Kasumi-1 (cell line): ENCODE data around the gene ELK3.

Source experiments
- DNase-seq, 2 experiments: peaks; one replicate each; lab custom pipeline; 2025; lab: John Stamatoyannopoulos, UW

Gene ELK3

DNA sequence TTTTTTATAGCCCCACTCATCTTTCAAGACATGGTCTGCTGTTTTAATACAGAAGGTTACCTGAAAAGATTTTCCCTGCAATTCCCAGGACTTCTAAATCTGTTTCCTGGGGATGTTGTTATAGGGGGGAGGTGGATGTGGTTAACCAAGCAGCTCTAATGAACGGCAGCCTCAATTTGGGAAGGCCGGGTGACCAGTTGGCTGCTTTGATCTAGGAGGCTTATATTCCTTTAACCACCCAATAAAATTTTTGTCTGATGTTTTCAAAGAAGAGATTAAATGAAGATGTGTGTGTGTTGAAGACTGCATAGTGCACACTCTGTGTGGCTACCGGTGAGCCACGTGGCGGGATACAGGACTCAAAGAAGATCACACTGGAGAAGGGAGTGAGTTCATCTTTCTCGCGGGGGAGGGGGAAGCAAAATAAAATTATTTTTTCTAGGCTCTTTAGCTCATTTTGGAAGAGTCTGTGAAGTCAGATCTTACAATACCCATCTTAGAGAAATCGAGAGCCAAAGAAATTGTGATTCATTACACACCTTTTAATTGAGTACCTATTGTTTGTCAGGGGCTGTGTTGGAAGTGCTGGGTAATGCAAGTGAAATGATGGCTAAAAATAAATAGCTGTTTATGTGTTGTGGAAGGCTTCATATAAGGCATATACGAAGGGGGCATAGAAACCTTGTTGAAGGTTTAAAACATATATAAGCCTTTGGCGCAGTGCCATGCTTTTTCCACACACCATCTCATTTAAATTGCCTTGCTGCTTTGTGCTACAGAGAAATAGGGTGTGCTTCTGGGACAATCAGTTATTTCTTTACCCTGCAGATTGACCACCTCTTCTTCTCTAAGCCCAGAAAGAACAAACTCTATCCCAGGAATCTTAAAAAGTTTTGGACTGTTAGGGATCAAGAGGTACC, 18.5 kb downstream of the ELK3 start:
- peak; percentile 47 to 59 for DNase-seq

GRCh38 chr12:96213869-96214268, 19.7 kb downstream of the ELK3 start:
- DNase-seq = no peak

- no peak for DNase-seq
These were observed 21.7 kb downstream of the ELK3 start for GRCh38 chr12:96215919-96216273.

- DNase-seq = no peak
These were observed 25.0 kb downstream of the ELK3 start for GRCh38 chr12:96218989-96219678.

GRCh38 chr12:96219700-96220206, 25.6 kb downstream of the ELK3 start:
- DNase-seq = no peak

DNA sequence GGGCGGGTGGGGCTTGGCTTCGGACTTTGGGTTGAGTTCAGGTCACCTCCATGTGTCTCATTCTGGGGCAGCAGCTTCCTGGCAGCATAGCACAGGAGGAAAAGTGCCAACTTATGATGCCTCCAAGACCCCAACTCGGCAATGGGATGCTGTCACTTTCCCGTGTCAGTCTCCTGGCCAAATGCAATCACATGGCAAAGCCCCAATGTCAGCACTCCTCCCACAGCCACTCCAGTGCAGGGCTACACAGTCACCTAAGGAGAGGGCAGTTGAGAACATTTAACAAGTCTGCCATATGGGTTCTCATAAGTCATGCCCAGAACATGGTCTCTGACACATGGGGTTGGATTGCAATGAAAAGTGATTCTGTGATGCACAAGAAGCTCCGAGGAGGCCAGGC, 26.7 kb downstream of the ELK3 start:
- DNase-seq = no peak

- DNase-seq = no peak
These were observed 27.2 kb downstream of the ELK3 start for GRCh38 chr12:96221391-96221790.

DNA sequence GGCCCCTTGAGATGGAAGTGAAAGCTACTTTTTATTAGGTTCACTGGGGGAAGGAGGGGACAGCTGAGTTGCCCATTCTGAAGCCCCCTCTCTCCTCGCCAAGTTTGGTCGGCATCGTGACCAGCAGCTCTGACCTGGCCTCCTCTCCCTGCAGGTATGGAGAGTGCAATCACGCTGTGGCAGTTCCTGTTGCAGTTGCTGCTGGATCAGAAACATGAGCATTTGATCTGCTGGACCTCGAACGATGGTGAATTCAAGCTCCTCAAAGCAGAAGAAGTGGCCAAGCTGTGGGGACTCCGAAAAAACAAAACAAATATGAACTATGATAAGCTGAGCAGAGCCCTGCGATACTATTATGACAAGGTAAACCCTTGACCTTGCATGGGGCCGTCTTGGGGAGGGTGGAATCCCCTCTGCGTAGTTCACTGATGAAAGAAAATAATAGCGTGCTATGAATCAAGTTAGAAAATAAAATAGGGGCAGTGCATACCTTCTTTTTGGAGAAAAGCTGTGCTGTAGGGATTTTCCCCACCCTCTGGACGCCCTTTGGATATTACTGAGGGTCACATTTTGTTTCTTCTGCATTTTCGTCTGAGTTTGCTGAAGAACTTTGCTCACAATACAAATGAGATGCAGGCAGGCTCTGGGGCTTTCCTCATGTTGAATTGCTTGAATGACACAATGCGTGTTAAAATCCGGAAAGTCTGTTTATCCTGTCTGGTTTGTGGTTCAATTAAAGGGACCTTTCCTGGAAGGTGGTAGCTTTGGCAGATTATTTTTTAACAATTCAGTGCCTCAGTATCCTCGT, 29.4 kb downstream of the ELK3 start:
- peak; percentile 53 to 54 for DNase-seq

DNA sequence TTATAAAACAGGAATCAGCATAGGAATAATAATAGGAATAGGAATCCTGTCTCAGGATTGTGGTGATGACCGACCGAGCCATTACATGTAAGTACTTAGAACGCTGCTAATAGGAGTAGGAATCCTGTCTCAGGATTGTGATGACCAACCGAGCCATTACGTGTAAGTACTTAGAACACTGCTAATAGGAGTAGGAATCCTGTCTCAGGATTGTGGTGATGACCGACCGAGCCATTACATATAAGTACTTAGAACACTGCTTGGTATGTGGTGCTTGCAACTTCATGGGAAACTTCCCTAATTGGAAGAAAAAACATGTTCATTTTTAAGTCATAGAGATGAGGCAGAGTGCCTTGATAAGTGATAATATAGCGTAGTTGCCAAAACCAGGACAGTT, 30.0 kb downstream of the ELK3 start:
- DNase-seq = no peak

DNA sequence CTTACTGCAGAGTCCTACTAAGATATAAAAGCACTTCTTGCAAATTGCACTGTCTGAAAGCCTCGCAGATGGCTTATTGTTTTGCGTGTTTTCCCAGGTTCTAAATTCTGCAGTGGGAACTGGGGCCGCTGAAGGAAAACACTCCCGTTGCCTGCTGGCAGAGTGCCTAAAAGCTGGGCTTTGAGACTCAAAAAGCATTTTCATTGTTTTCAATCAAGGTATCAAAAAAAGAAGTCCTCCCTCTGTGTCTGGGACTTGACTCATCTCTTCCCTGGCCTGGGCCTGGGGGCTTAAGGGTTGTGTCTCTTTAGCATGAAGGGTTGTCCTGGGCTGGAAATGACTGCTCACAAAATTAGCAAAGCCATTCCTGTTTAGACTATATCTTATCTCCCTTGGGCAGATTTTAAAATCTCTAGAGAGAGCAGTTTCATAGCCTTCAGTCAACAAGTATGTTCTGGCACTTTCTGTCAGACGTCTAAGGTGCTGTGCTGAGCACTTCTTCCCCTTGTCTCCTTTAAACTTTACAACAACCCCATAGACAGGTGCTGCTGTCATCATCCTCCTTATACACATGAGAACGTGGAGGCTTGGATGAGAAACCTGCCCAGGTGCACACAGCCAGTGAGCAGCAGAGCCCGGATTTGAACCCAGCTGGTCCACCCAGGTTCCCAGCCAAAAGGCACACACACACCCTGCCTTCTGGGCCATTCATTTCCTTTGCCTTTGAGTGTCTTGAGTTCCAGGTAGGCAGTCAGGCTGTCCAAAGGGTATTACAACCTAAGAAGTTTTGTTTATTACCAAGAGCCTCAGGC, 31.1 kb downstream of the ELK3 start:
- DNase-seq = no peak

GRCh38 chr12:96225994-96226399, 31.8 kb downstream of the ELK3 start:
- DNase-seq = no peak

DNA sequence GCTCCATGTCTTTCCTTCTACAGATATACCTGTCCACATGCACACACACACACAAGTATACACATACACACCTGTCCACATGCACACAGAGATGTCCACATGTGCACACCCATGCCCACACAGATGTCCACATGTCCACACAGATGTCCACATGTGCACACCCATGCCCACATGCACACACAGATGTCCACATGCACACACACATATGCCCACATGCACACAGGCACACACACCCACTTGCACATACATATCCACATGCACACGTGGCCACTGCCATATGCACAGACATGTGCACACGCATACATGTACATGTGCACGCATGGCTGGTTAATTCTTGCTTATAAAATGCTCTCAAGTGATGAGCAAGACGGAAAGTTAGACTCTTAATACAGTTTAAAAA, 32.2 kb downstream of the ELK3 start:
- no peak for DNase-seq

DNA sequence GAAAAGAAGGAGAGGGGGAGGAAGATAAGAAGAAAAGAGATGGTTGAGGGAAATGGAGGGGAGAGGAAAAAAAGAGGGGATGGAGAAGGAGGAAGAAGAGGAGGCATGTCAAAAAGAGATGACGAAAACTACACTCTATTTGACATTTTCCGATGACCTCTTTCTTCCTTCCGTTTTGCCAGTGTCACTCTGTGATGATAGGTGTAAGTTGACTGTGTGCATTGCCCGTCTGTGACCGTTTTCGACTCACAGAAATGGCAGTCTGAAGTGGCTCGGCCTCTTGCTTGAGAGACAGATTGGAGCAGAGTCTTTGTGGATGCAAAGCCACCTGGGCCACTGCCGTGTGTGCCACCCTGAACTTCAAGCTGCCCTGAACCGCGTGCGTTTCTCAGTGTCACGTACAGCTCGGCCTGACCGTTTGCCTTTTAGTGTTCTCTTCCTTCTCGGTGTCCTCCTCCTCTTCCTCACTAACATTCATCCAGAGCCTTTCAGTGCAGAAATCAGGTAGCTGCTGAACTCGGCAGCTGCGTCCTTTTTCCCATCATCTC, 32.7 kb downstream of the ELK3 start:
- no peak for DNase-seq

- no peak for DNase-seq
These were observed 33.4 kb downstream of the ELK3 start for GRCh38 chr12:96227365-96228106.

DNA sequence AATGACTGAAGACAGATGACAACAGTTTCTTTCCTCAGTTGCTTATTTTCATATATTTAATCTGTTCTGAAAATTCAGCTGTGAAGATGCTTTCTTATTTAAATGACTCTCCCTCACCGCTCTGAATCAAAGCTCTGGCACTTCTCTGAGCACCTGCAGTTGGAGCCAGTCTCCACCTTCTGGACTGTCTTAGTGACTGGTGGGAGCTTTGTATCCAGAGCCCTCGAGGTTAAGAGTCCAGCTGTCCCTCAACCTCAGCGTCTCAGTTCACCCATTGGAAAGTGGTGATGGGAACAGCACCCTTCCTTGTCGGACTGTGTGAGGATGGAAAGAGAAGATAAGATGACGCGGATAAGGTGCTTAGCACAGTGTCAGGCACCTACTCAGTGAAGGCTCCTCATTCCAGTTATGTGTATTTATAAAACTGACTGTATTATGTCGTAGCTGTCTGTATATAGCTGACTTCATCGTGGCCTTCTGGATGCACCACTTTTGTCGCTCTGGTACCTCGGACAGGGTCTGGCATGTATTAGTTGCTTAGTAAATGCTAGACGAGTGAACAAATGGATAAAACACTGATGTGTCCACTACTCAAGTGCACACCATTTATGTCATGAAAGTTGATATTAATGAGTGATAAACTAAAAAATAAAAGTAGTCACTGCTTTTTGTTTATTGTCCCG, 34.5 kb downstream of the ELK3 start:
- DNase-seq = no peak

DNA sequence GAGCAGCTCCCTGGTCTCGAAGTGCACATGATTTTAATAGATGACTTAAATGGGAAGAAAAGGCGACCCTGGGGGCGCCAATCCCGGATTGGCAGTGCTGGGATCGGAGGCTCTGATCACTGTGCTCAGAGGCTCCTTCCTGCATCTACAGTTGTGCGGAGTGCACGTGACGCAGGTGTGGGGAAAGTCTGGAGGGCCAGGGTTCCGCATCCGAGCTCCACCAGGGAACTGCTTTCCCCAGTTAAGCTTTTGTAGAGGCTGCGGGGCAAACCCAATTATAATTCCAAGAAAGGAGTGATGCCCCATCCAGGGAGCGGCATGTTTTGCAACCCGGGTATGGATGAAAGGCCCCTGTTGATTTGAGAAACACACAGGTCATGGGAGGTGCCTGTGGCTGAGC, 36.5 kb downstream of the ELK3 start:
- no peak for DNase-seq

DNA sequence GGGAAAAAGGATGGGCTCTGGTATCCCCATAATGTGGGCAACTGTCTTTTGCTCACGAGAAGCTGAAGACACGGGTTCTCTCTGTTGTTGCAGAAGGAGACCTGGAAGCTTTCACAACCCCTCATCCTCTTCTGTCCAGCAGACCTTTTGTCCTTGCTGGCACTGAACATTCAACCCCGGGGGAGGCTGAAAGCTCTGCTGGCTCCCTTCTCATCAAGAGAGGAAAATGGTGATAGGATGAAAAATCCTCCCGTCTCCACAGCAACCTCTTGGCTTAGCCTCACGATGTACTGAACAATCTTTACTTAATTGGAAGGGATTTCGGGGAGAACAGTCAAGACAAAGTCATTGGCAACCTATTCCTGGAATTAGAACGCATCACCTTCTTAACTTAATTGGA, 39.0 kb downstream of the ELK3 start:
- no peak for DNase-seq

DNA sequence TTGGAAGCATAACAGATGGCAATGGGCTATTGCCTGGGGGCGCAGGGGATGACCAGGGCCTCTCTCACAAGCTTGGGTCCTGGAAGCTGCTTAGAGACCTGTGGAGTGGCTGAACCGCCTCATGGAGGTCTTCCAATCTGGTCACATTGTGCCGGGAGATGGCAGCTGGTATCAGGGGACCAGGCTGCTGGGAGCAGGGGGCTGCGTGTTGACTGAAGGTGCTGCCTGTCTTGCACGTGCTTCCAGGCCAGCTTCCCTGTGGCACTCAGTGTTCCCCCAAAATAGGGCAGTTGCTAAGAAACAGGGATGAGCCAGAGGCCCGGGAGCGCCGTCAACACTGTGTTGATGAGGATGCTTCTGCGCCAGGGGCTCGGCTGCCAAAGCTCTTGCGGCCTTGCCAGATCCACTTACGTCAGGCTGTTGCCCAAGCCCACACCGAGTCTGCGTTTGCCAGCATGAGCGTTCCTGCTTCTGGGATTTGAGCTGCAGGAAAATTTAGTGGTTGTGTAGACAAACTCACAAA, 39.8 kb downstream of the ELK3 start:
- DNase-seq = no peak

- DNase-seq = no peak
These were observed 40.7 kb downstream of the ELK3 start for GRCh38 chr12:96234591-96235483.
